ENCODE data around the gene UBTD2. TPM values are rescaled to one million over a fixed set of nuclear protein-coding genes. Genes with fewer than 3 reads are reported as not detected.
A peak's percentile ranks its signal among the peaks of the same experiment; 100 is the strongest.

The UBTD2 gene
- total RNA-seq, 1 experiment from 2014 or later: 42.6 TPM

- H2AK5ac ChIP-seq (ENCODE audit: insufficient read length, low read length): no peak overlapping the region
- H3T11ph ChIP-seq (ENCODE audit: low read length): no peak overlapping the region
- H3K9me3 ChIP-seq (ENCODE audit: control insufficient read depth, low read depth, low read length): no peaks in the 10 kb centered on the region
- DNase-seq: peak; percentile 75
- peaks cover 0 to 3% (median 0%) of the 10 kb centered on the region in 3 experiments; a peak in 1 of 7 replicates for H3K36me3 Mint-ChIP-seq (ENCODE audit: insufficient read depth in 1 of 3, low read depth in 3 of 3)
- H2BK15ac ChIP-seq (ENCODE audit: low read depth, low read length): no peak overlapping the region
- H3K27ac ChIP-seq (ENCODE audit: insufficient read length, low read depth, low read length): no peak overlapping the region
- no peaks in the 10 kb centered on the region for H3K9me3 Mint-ChIP-seq
- H2AFZ ChIP-seq (ENCODE audit: low read length): peak overlapping the region; percentile 65
- H3K4me3 Mint-ChIP-seq: peak overlapping the region; percentile 89 to 92
- no peak overlapping the region for H3K14ac ChIP-seq (ENCODE audit: insufficient read depth, low read length)
- peaks cover 16% of the 10 kb centered on the region for H3K27me3 Mint-ChIP-seq (ENCODE audit: low read depth)
- H3K4me1 Mint-ChIP-seq: peaks cover 25 to 28% of the 10 kb centered on the region in 2 experiments
- H2BK120ac ChIP-seq (ENCODE audit: low read depth, low read length, poor library complexity, severe bottlenecking): no peak overlapping the region
- peak overlapping the region; percentile 67 for H3K4me2 ChIP-seq (ENCODE audit: insufficient read depth, insufficient read length, low read length)
- no peak overlapping the region for H3K56ac ChIP-seq (ENCODE audit: insufficient read length, low read depth, low read length)
- no peak overlapping the region for H3K9ac ChIP-seq (ENCODE audit: extremely low read depth, insufficient read length, low read length)
- H3K18ac ChIP-seq (ENCODE audit: insufficient read length, low read depth, low read length): no peak overlapping the region
- WGBS (ENCODE audit: extremely low coverage, insufficient read length, low lambda C conversion rate): no CpG with 5 or more reads among the region's 30 CpGs
- H2BK5ac ChIP-seq (ENCODE audit: insufficient read length, low read length): no peak overlapping the region
- no peaks in the 10 kb centered on the region for H4K20me1 ChIP-seq (ENCODE audit: control insufficient read depth, insufficient read depth, insufficient read length)
- H3K79me2 ChIP-seq (ENCODE audit: insufficient read depth, low read length): peaks cover 2% of the 10 kb centered on the region; the same call in 1 of the 2 replicates
- no peaks in the 10 kb centered on the region; the same call in 1 of the 2 replicates for H3K27me3 ChIP-seq (ENCODE audit: insufficient read depth, low read length)
- peak overlapping the region in 2 of 3 experiments; percentile 60 to 78; a peak in 3 of 7 replicates for H3K27ac Mint-ChIP-seq
- peak; percentile 7; the same call in 1 of the 3 replicates for TF ChIP-seq CTCF (conservative IDR thresholded peaks at IDR 0.05)
- H3K4me1 ChIP-seq (ENCODE audit: insufficient read depth, low read length): peaks cover 4% of the 10 kb centered on the region; the same call in 1 of the 2 replicates
- H4K5ac ChIP-seq (ENCODE audit: insufficient read length, low read depth, low read length): no peak overlapping the region
- no peak overlapping the region for H4K8ac ChIP-seq (replicated peaks; ENCODE audit: insufficient read length, low read depth, low read length)
- no peak overlapping the region for H3K4ac ChIP-seq (ENCODE audit: low read depth, low read length)
- H2BK12ac ChIP-seq (ENCODE audit: insufficient read length, low read depth, low read length): no peak overlapping the region
- peaks cover 18% of the 10 kb centered on the region for H3K23me2 ChIP-seq (ENCODE audit: insufficient read length, low read depth, low read length, poor library complexity, severe bottlenecking)
- H3K79me1 ChIP-seq (ENCODE audit: insufficient read depth, low read depth, low read length, poor library complexity, severe bottlenecking): no peaks in the 10 kb centered on the region
- H3K23ac ChIP-seq (ENCODE audit: insufficient read length, low read depth, low read length): no peak overlapping the region
- no peak overlapping the region for H2BK20ac ChIP-seq (ENCODE audit: low read depth, low read length, poor library complexity, severe bottlenecking)
- no peak overlapping the region for H4K91ac ChIP-seq (ENCODE audit: insufficient read length, low read depth, low read length)
These were observed 94.5 kb downstream of the UBTD2 start for GRCh38 chr5:172188893-172189692.
